Left ventricle myocardium superior (tissue), 1 donor: Measurements from ENCODE around the gene CEACAM16. TPM values are rescaled to one million over a fixed set of nuclear protein-coding genes. Genes with fewer than 3 reads are reported as not detected.
A peak's percentile ranks its signal among the peaks of the same experiment; 100 is the strongest.
"Not testable (repeated sequence)": the region's sequence is repeated elsewhere in the genome, so short reads cannot be mapped to it uniquely, and the experiment has no call there.

ENCODE experiments used
- ATAC-seq: fragments of 200-7000 bp; cut with Tn5 transposase; one replicate; pipeline ENCODE4 v1.9.1; 2020; ENCODE audit warnings: mild to moderate bottlenecking, moderate library complexity
- DNase-seq: peaks from one replicate; pipeline ENCODE4 v3.0.0-alpha.2; 2020
- intact Hi-C: fragments of 100-400 bp; cut with micrococcal nuclease; formaldehyde crosslinking; loops from one replicate; pipeline ENCODE4 v1.11.0; 2022
- total RNA-seq: library from RNA; stranded (reverse); fragmentation: NEBNext Ultra II Directional; extraction: Animal tissue kit (Norgen Biotek cat#: 25700); gene quantifications from one replicate; pipeline ENCODE4 v1.2.1, GENCODE V29; 2021
- donor health status: DM: no; HTN: yes; CAD: no; lungs with severe emphysema.

The CEACAM16 gene
- total RNA-seq, 1 donor from 2014 or later: not detected

DNA sequence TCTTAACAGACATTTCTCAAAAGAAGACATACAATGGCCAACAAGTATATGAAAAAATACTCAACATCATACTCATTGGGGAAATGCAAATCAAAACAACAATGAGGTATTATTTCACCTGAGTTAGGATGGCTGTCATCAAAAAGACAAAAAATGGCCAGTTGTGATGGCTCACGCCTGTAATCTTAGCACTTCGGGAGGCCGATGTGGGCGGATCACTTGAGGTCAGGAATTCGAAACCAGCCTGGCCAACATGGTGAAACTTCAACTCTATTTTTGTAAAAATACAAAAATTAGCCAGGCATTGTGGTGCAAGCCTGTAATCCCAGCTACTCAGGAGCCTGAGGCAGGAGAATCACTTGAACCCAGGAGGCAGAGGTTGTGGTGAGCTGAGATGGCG, 22.0 kb downstream of the CEACAM16 start:
- no peak for DNase-seq
- intact Hi-C loops: no loop called here
- ATAC-seq: no peak

DNA sequence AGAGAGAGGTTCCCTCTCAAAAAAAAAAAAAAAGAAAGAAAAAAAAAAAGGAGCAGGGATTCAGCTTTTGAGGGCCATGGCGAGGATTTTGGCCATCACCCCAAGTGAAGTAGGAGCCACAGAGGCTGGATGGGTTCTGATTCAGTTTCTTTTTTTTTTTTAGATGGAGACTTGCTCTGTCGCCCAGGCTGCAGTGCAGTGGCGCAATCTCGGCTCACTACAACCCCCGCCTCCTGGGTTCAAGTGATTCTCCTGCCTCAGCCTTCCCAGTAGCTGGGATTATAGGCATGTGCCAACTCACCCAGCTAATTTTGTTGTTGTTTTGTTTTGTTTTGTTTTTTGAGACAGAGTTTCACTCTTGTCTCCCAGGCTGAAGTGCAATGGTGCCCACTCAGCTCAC, 22.4 kb downstream of the CEACAM16 start:
- ATAC-seq, intact Hi-C loops, DNase-seq: not testable (repeated sequence)

DNA sequence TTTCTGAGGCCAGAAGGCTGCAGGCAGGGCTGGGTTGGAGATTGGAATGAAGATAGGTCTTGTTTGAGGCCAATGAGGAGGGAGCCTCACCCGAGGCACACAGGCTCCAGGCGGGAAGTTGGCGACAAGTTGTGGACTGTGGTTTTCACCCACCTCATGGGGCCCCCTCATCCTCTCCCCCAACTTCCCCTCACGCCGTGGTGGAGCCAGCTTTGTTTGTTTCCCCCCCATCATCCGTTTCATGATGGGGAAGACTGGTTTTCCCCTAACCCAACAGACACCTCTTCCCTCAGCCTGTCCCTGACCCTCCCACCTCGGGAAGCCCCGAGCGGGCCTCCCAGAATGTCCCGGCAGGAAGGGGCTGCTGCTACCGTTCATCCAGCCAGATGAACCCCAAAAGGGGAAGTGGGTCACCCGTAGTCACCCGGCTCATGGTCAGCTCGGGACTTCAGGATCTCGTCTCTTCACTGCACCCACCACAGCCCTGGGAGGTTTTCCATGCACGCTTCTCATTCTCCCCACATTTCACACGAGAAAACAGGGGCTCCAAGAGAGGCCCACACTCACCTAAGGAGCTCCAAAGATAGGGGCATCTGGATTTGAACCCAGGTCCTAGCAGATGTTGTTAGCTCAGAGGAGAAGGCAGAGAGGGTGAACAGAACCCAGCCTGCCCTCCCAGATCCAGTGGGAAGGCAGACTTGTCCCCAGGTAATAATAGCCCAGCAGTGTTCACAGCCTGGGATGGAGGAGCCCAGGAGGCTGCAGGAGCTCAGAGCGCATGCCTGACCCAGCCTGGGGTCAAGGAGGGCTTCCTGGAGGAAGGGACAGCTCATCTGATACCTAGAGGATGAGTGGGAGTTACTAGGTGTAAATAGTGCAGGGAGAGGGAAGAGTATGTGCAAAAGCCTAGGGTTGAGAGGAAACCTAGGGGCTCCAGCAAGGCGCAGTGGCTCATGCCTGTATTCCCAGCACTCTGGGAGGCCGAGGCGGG, 23.5 kb downstream of the CEACAM16 start:
- intact Hi-C loops: no loop called here
- no peak for DNase-seq
- no peak for ATAC-seq

DNA sequence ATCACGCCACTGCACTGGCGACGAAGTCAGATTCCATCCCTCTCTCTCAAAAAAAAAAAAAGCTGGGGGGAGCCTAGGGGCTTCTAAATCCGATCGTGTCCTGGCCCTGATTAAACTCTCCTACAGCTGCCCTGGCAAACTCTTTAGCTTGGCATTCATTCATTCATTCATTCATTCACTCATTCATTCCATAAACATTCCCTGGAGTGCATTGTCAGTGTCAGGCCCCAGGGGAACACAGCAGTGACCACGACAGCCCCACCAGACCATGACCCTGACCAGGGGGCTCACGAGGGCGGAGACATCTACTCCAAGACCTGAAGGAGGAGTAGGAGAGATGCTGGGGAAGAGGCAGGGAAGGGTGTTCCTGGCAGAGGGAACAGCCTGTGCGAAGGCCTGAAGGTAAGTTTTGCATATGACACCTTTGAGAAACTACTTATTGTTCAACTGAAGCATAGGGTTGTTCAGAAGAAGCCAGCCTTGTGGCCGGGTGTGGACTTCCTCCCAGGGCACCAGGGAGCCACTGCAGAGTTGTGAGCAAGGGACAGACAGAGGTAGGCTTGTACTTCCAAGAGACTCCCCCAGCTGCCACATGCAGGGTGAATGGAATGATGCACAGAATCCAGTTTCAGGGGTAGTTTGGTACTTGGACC, 24.5 kb downstream of the CEACAM16 start:
- intact Hi-C loops: no loop called here
- peak; percentile 44 for ATAC-seq
- DNase-seq: no peak

DNA sequence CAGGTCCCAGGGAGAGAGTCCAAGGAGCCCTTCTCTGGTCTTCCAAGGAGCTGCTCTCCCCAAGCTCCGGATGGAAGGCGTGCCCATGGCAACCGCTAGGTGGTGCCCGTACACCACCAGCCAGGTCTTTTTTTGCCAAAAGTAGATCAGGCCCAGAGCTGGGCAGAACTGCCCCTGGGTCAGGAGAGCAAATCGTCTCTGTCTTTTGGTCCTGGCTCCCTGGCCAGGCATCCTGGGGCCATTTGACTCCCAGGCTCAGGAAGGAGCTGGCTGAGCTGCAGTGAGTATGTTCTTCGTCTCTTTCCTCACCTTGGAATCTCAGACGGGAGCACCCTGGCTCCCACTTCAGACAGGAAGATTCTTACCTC, 25.0 kb downstream of the CEACAM16 start:
- ATAC-seq (peak; percentile 92), DNase-seq (peak; percentile 87)
- intact Hi-C loops: no loop called here

DNA sequence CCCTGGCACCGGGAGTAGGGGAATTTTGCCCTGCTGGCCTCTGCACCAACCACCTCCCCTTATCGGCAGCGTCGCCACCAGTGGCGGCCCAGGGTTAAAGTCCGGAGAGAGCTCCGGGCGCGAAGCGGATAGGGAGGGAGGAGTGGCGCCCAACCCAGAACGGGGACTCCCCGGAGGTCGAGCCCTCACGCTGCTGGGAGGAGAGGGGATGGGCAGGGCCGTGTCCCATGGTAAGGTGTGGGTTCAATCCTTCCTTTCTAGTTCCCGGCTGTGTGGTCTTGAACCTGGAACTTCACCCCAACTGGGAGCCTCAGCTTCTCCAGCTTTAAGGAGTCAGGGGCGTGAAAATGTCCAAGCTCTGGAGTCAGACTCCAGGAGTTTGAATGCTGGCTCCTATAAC, 26.3 kb downstream of the CEACAM16 start:
- peak; percentile 56 for ATAC-seq
- intact Hi-C loops: loop anchor here (5.0 kb wide), 1 partner anchor 47 kb away; no protein-coding TSS in a partner anchor
- no peak for DNase-seq

DNA sequence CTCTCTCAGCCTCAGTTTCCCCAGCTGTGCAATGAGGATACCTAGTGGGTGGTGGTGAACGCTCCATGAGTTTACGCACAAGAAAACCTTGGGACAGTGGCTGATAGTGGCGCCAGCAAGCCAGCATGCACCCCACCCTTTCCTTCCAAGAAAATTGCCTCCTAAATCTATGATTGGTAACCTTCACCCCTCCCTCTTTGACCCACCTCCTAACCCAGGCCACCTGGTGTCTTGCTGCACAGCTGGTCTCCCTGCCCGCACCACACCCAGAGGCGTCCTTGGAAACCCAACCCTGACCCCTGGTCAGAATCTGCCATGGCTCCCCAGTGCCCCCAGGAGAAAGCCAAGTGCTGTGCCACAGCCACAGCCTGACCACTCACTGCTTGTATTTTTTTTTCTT, 26.7 kb downstream of the CEACAM16 start:
- intact Hi-C loops: loop anchor here (5.0 kb wide), 1 partner anchor 47 kb away; no protein-coding TSS in a partner anchor
- DNase-seq (no peak), ATAC-seq (no peak)

DNA sequence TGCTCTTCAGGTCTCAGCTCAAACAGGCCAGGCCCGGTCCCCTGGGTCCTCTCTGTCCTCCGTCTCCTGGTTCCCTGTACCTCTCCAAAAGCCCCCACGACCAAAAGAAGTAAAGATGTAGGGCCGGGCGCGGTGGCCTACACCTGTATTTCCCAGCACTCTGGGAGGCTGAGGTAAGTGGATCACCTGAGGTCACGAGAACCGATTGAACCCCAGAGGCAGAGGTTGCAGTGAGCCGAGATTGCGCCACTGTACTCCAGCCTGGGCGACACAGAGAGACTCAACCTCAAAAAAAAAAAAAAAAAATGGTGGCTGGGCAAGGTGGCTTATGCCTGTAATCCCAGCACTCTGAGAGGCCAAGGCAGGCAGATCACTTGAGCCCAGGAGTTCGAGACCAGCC, 27.5 kb downstream of the CEACAM16 start:
- intact Hi-C loops: loop anchor here (5.0 kb wide), 1 partner anchor 46 kb away; no protein-coding TSS in a partner anchor
- ATAC-seq (no peak), DNase-seq (no peak)

DNA sequence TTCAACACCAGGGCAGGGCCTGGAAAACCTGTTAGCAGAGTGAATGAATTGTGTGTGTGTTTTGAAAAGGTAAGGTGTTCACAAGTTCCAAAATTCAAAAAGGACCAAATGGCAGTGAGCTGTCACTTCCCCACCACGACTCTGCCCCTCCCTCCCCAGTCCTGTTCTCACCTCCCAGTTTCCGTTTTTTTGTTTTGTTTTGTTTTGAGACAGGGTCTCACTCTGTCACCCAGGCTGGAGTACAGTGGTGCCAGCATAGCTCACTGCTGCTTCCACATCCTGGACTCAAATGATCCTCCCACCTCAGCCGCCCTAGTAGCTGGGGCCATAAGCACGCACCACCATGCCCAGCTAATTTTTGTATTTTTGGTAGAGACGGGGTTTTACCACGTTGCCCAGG, 29.2 kb downstream of the CEACAM16 start:
- ATAC-seq (no peak), DNase-seq (no peak)
- intact Hi-C loops: loop anchor here (5.0 kb wide), 1 partner anchor 44 kb away; no protein-coding TSS in a partner anchor

DNA sequence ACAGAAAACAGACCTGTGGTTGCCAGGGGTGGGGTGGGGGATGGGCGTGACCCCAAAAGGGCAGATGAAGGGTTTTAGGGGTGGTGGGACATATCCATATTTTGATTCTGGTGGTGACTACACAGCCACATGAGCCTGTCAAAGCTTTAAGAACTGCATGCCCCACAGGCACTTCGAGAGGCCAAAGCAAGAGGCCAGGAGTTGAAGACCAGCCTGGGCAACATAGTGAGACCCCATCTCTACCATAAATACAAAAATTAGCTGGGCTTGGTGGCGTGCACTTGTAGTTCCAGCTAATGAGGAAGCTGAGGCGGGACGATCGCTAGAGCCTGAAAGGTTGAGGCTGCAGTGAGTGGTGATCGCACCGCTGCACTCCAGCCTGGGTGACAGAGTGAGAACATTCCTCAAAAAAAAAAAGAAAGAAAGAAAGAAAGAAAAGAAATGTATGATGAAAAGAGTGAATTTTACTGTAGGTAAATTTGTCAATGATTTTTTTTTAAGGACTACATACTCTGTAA, 30.6 kb downstream of the CEACAM16 start:
- ATAC-seq (no peak), DNase-seq (no peak)
- intact Hi-C loops: loop anchor here (5.0 kb wide), 1 partner anchor 43 kb away; no protein-coding TSS in a partner anchor

DNA sequence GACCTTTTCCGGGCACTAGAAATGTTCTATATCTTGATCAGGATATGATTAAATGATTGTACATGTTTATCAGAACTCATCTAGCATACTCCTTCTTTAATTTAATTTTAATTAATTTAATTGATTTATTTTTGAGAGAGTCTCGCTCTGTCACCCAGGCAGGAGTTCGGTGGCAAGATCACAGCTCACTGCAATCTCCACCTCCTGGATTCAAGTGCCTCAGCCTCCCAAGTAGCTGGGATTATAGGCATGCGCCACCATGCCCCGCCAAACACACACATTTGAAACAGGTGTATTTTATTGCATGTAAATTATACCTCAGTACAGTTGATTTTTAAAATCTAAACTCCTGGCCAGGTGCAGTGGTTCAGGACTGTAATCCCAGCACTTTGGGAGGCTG, 32.1 kb downstream of the CEACAM16 start:
- no peak for ATAC-seq
- intact Hi-C loops: no loop called here
- DNase-seq: no peak

DNA sequence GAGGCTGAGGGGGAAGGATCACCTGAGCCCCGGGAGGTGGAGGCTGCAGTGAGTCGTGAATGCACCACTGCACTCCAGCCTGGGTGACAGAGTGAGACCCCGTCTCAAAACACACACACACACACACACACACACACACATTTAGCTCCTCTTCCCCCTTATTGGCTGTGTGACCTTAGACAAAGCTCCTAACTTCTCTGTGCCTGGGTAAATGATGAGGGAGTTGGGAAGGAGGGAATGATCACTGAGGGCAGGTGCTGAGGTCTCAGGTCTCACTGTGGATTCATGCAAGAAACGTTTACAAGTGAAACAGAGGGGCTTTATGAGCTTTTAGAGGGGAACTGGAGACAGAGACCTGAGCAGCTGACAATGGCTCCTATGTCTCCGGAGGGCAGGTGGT, 32.7 kb downstream of the CEACAM16 start:
- DNase-seq (no peak), ATAC-seq (no peak)
- intact Hi-C loops: no loop called here

DNA sequence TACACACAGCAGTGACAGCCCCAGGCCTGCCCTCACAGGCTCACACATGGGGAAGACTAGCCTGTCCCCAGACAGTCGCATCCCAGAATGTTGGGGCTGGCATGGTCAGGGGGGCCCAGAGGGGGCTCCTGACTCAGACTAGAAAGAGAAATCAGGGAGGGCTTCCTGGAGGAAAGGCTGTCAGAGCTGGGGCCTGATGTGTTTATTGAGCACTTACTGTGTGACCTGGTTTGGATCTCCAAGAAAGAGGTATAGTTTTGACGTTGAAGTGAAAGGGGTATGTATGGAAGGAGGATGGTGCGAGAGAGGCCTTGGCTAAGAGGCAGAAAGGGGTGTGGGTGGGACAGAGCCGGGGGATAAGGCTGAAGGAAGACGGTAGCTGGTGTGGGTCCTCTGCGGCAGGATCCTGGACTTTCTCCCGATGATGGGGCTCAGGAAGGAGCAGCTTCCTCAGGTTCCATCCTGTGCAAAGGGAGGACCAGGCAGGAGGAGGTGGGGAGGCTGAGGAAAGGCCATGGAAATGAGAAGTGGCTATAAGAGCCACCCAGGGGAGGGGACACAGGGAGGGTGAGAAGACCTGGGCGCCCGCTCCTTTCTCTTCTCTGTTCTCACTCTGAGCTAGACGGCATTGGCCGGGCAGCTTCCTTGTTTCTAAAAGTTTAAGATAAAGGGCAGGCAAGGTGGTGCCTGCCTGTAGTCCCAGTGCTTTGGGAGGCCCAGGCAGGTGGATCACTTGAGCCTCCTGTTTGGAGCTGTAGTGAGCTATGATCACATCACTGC, 33.5 kb downstream of the CEACAM16 start:
- no peak for ATAC-seq
- intact Hi-C loops: no loop called here
- no peak for DNase-seq

DNA sequence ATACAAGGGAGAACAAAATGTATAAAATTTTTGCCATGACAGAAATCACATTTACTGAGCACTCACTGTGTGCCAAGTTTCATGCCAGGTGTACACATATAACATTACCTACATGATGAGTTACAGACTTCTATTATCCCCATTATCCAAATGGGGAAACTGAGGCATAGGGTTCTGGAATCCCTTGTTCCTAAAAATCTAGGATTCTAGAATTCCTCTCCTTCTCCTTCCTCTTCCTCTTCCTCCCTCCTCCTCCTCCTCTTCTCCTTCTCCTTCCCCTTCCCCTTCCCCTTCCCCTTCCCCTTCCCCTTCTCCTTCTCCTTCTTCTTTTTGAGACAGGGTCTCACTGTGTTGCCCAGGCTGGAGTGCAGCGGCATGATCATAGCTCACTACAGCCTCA, 35.4 kb downstream of the CEACAM16 start:
- intact Hi-C loops: no loop called here
- DNase-seq (no peak), ATAC-seq (no peak)

DNA sequence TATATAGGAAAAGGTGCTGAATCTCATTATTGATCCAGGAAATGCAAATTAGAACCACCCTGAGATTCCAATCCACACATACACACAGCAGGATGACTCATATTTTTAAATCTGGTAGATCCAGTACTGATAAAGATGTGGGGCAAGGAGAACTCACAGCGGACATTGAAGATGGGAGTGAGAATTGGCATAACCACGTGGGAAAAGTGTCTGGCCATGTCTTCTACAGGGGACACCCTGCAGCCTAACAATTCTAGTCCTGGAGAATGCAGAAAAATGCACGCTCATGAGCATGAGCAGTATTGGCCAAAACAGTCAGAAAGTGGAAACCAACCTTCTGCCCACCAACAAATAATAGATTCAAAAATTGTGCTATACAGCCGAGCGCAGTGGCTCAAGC, 36.1 kb downstream of the CEACAM16 start:
- intact Hi-C loops: no loop called here
- ATAC-seq: no peak

DNA sequence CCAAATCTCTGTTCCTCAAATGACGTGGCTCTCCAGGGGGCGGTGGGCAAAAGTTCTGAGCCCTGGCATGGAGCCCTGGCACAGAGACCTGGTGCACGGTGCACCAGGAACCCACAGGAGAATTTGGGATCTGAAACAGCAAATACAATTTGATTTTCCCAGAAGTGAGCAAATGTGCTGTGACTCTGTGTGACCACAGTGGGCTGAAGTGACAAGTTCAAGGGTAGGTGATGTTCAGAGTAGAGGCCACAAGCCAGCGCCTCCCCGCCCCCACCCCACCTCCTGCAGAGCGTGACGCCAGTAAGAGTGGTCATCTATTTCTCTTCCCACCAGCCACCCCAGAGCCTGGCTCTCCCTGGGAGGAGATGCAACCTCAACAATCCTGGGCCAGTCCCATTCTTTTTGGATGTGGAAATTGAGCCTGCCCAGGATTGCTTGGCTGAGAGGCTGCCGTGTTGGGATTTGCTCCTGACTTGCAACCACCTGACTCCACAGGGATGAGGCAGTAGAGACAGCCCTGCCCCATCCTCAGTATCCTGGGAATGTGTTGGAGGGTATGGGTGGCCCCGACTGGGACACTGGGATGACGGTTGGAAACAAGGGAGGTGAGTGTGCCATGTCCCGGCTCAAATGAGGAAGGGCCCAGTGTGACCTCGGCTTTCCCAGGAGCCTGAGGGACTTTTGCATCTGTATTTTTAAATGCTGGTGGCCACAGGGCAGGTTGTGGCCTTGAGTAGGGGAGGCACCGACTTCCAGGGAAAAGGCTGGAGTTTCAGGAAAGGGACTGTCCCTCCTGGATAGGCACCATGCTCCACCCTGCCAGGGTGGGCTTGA, 38.5 kb downstream of the CEACAM16 start:
- no peak for DNase-seq
- intact Hi-C loops: no loop called here
- no peak for ATAC-seq

More for the DNA sequence above, 36.1 kb downstream of the CEACAM16 start:
- no peak for DNase-seq

DNA sequence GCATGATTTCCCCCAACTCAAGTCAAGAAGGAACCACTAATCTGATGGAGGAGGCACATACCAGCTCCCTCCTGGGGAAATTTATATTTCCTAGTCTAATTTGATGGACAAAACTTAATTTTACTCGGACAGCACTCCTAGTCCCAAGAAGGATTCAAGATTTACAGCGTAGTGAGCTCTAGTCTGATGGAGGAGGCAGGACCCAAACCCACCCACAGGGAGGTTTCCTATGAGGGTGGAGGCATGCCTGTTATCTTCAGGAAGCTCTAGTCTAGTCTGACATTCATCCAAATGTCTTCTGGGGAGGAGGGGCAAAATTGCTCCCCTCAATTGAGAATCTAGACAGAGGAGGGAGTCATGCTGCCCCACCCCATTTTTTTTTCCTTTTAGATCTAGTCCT, 39.2 kb downstream of the CEACAM16 start:
- ATAC-seq (no peak), DNase-seq (no peak)
- intact Hi-C loops: no loop called here
